Stimulated activated CD4-positive, alpha-beta T cell treated with anti-CD3 and anti-CD28 coated beads, Interleukin-1b, Interleukin-23, amount 100 ng/mL, for 1 hour (primary cell): Measurements from ENCODE around the gene IL36G.

Source experiments
- DNase-seq, 2 donors: peaks; one replicate each; pipeline ENCODE4 v3.0.0-alpha.2; 2020; ENCODE audit warnings: low read depth in 2 of 2

The IL36G gene

DNA sequence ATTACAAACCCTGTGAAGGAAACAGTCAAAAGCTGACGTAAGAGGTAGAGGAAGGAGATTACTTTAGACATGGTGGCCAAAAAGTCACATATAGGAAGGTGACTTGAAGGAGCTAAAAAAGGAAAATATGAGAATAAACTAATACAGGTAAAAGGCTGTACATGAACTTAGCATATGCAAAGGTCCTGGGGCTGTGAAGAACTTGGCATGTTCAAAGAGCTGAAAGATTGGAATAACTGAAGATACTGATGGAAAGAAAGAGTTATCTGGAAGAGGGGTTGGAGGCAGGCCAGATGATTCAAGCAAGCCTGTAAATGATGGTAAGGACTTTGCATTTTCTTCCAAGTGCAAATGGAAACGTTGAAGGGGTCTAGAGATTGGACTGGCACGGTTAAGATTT is 40.7 kb downstream of the IL36G start:
- no peak for DNase-seq

GRCh38 chr2:113021312-113021711 is 43.5 kb downstream of the IL36G start:
- no peak for DNase-seq

- DNase-seq, result no peak
Measured at GRCh38 chr2:113024764-113025163, 47.0 kb downstream of the IL36G start.

GRCh38 chr2:113025737-113026136 is 47.9 kb downstream of the IL36G start:
- no peak for DNase-seq

DNA sequence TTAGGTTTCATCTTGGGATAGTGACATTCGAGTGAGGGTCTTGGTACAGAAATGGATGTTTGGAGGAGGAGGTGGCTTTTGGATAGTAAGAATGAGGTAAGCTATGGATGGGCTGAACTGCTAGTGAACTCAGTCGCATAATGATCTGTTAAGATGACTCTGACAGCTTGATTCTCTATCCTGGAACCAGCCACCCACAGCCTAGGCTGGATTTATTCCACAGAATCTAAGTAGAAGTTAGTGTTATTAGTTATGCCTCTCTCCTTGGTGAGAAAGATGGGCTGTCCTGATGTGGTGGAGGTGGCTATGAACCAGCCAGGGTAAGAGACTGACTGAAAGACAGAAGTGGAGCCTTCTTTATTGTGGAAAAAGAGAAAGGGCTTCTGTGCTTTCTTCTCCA is 49.9 kb downstream of the IL36G start:
- no peak for DNase-seq

DNA sequence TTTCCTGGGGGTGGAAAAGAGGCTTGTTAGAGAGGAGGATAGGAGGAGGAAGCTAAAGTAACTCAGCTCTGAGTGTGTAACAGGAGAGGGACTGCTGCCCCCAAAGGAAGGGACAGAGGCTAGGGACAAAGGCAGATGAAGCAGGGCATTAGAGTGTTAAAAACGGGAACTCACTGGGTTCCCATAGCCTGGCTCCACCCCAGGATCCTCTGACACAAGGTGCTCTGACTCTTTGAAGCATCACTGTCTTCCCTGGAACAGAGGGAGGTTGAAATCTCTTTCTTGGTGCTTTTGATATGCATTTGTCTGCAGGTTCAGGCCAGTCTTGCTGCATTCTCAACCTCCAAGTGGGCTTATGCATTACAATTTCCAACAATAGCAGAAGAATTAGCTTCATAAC is 50.3 kb downstream of the IL36G start:
- no peak for DNase-seq

GRCh38 chr2:113032737-113033136 is 54.9 kb downstream of the IL36G start:
- DNase-seq, result no peak

DNA sequence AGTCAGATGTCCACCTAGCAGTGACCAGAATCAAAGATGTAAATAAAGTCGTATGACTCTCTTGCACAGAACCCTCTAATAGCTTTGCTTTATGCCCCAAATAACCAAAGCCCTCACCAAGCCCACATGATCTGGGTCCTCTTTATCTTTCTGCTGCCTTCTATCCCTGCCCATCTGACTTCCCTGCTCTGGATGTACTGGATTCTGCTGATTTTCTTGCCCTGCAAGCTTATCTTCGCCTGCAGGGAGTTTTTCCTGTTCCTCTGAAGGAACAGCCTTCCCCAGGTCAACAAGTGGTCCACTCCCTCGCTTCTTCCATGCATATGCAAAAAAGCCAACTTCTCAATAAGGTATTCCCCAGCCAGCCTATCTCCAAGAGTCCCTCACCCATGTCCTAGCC is 56.2 kb downstream of the IL36G start:
- DNase-seq, result no peak
